ENCODE measurements around the gene SELENOP. TPM values are rescaled to one million over a fixed set of nuclear protein-coding genes. Genes with fewer than 3 reads are reported as not detected.

Gene SELENOP
- total RNA-seq, 1 experiment from 2014 or later: 11.4 TPM

DNA sequence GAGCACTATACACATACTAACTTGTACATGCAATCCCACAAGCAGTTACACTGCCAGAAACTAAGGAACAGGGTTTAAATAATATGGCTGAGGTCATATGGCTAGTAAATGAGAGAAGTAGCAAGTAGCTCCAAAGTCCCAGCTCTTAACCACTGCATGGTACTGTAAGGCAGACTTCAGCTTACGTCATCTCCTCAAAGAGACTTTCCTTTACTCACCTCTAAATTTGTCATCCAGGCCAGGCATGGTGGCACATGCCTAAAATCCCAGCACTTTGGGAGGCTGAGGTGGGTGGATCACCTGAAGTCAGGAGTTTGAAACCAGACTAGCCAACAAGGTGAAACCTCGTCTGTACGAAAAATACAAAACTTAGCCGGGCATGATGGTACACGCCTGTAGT, 20.4 kb upstream of the SELENOP start:
- Histone ChIP-seq H3K27me3 (ENCODE audit: insufficient read depth, low read length) (no peaks in the 10 kb centered on the region), H3K79me2 (ENCODE audit: insufficient read depth, low read length) (no peaks in the 10 kb centered on the region), H4K20me1 (ENCODE audit: insufficient read depth) (no peaks in the 10 kb centered on the region), H3K9me2 (ENCODE audit: insufficient read depth) (no peaks in the 10 kb centered on the region), H3K9me3 (ENCODE audit: control insufficient read depth in 1 of 2, insufficient read depth in 1 of 2, low read depth in 1 of 2, low read length in 2 of 2) (no peaks in the 10 kb centered on the region), H3K36me3 (ENCODE audit: control insufficient read depth in 1 of 2, insufficient read depth in 2 of 2, low read length in 2 of 2) (no peaks in the 10 kb centered on the region), H3K4me3 (replicated peaks in 1 of 2; ENCODE audit: low read depth in 1 of 2, low read length in 2 of 2) (no peak overlapping the region), H3K4me1 (ENCODE audit: control insufficient read depth in 1 of 2, insufficient read depth in 2 of 2, low read length in 2 of 2) (no peaks in the 10 kb centered on the region), H3K4me2 (ENCODE audit: low read length) (no peak overlapping the region), H3K27ac (ENCODE audit: low read depth, low read length) (no peak overlapping the region), H3K9ac (ENCODE audit: low read length) (no peak overlapping the region), H2AFZ (ENCODE audit: low read depth, low read length, poor library complexity, severe bottlenecking) (no peak overlapping the region)
- intact Hi-C loops (cut with micrococcal nuclease): no loop called here
- POLR2A ChIA-PET: no interaction called here
- CTCF ChIA-PET: no interaction called here
- TF ChIP-seq YY1 (IDR thresholded peaks at IDR 0.05; ENCODE audit: extremely low read depth, insufficient replicate concordance, low read depth, low read length) (no peak), SP1 (IDR thresholded peaks at IDR 0.05; ENCODE audit: low read depth) (no peak), POLR2AphosphoS5 (IDR thresholded peaks at IDR 0.05; ENCODE audit: low read depth, low read length) (no peak), CBX3 (IDR thresholded peaks at IDR 0.05; ENCODE audit: low read depth) (no peak), CEBPB (IDR thresholded peaks at IDR 0.05; ENCODE audit: low read depth) (no peak), EZH2phosphoT487 (IDR thresholded peaks at IDR 0.05; ENCODE audit: borderline replicate concordance) (no peak), POLR2A (IDR thresholded peaks at IDR 0.05; ENCODE audit: borderline replicate concordance, extremely low read depth, insufficient read depth, insufficient read length) (no peak), ZNF274 (IDR thresholded peaks at IDR 0.05; ENCODE audit: low read depth, low read length) (no peak)
- TF ChIP-seq, protein P1, sequence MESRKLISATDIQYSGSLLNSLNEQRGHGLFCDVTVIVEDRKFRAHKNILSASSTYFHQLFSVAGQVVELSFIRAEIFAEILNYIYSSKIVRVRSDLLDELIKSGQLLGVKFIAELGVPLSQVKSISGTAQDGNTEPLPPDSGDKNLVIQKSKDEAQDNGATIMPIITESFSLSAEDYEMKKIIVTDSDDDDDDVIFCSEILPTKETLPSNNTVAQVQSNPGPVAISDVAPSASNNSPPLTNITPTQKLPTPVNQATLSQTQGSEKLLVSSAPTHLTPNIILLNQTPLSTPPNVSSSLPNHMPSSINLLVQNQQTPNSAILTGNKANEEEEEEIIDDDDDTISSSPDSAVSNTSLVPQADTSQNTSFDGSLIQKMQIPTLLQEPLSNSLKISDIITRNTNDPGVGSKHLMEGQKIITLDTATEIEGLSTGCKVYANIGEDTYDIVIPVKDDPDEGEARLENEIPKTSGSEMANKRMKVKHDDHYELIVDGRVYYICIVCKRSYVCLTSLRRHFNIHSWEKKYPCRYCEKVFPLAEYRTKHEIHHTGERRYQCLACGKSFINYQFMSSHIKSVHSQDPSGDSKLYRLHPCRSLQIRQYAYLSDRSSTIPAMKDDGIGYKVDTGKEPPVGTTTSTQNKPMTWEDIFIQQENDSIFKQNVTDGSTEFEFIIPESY (IDR thresholded peaks at IDR 0.05; ENCODE audit: extremely low read depth, insufficient replicate concordance, low read length): no peak
- TF ChIP-seq, protein P2, sequence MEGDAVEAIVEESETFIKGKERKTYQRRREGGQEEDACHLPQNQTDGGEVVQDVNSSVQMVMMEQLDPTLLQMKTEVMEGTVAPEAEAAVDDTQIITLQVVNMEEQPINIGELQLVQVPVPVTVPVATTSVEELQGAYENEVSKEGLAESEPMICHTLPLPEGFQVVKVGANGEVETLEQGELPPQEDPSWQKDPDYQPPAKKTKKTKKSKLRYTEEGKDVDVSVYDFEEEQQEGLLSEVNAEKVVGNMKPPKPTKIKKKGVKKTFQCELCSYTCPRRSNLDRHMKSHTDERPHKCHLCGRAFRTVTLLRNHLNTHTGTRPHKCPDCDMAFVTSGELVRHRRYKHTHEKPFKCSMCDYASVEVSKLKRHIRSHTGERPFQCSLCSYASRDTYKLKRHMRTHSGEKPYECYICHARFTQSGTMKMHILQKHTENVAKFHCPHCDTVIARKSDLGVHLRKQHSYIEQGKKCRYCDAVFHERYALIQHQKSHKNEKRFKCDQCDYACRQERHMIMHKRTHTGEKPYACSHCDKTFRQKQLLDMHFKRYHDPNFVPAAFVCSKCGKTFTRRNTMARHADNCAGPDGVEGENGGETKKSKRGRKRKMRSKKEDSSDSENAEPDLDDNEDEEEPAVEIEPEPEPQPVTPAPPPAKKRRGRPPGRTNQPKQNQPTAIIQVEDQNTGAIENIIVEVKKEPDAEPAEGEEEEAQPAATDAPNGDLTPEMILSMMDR (IDR thresholded peaks at IDR 0.05 in 2 of 3, conservative IDR thresholded peaks at IDR 0.05 in 1 of 3; ENCODE audit: borderline replicate concordance in 1 of 3, insufficient read depth in 1 of 3, low read depth in 2 of 3, low read length in 2 of 3): no peak
- TF ChIP-seq, protein P3, sequence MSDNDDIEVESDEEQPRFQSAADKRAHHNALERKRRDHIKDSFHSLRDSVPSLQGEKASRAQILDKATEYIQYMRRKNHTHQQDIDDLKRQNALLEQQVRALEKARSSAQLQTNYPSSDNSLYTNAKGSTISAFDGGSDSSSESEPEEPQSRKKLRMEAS (IDR thresholded peaks at IDR 0.05): no peak
- no TSS peak for BruUV-seq (replicated peaks)
- no peak for DNase-seq (ENCODE audit: low read depth, low spot score)
- RAD21 ChIA-PET (ENCODE audit: low non-redundant PET in 1 of 2, low total read pairs in 2 of 2, uncharacterized antibody in 2 of 2, unreplicated experiment in 2 of 2): no interaction called here
- no peak for ATAC-seq

All from HCT116 (cell line).